Mesenchymal stem cell (in vitro differentiated cells and primary cell): ENCODE data around the gene SOX18.

Source experiments
- DNase-seq: peaks from one replicate; pipeline ENCODE4 v3.0.0-alpha.2; 2013
- H2AFZ ChIP-seq: one replicate; pipeline ENCODE4 v1.6.1; 2013; ENCODE audit warnings: low read depth, mild to moderate bottlenecking, control low read depth, inconsistent platforms, low read length, moderate library complexity
- H2AK5ac ChIP-seq: 2 replicates; pipeline ENCODE4 v1.6.1; 2013; ENCODE audit warnings: low read length, moderate library complexity, mild to moderate bottlenecking, inconsistent platforms; ENCODE audit not compliant: severe bottlenecking
- H2BK120ac ChIP-seq: one replicate; pipeline ENCODE4 v1.6.1; 2013; ENCODE audit warnings: low read depth, mild to moderate bottlenecking, inconsistent platforms, low read length, moderate library complexity
- H2BK12ac ChIP-seq, 2 experiments: one replicate each; pipeline ENCODE4 v1.6.1; 2013; ENCODE audit warnings: inconsistent platforms in 2 of 2, low read length in 2 of 2, mild to moderate bottlenecking in 2 of 2, moderate library complexity in 2 of 2, control low read depth in 1 of 2
- H2BK15ac ChIP-seq: one replicate; pipeline ENCODE4 v1.6.1; 2013; ENCODE audit warnings: mild to moderate bottlenecking, low read depth, inconsistent platforms; ENCODE audit not compliant: poor library complexity, severe bottlenecking
- H2BK5ac ChIP-seq: 2 replicates; pipeline ENCODE4 v1.6.1; 2013; ENCODE audit warnings: low read depth, mild to moderate bottlenecking, low read length, control low read depth, inconsistent platforms; ENCODE audit not compliant: poor library complexity, severe bottlenecking
- H3K14ac ChIP-seq, 2 experiments: one replicate each; pipeline ENCODE4 v1.6.1; 2013; ENCODE audit warnings: inconsistent platforms in 2 of 2, low read length in 2 of 2, control low read depth in 1 of 2, mild to moderate bottlenecking in 1 of 2, moderate library complexity in 1 of 2
- H3K18ac ChIP-seq, 2 experiments: one replicate each; pipeline ENCODE4 v1.6.1; 2013; ENCODE audit warnings: inconsistent platforms in 2 of 2, low read length in 2 of 2, control low read depth in 1 of 2, low read depth in 1 of 2, mild to moderate bottlenecking in 1 of 2
- H3K23ac ChIP-seq, 2 experiments: one replicate each; pipeline ENCODE4 v1.6.1; 2013; ENCODE audit warnings: inconsistent platforms in 2 of 2, low read length in 2 of 2, mild to moderate bottlenecking in 2 of 2, moderate library complexity in 2 of 2, control low read depth in 1 of 2
- H3K27ac ChIP-seq: 2 replicates; pipeline ENCODE4 v1.5.1; 2013; ENCODE audit warnings: mild to moderate bottlenecking, moderate library complexity, low read length, control low read depth, inconsistent platforms; ENCODE audit not compliant: poor library complexity, severe bottlenecking
- H3K27me3 ChIP-seq, 2 experiments: 2 replicates each; pipeline versions ENCODE4 v1.6.1 to v1.7.0; 2013; ENCODE audit warnings: low read length in 2 of 2, mild to moderate bottlenecking in 2 of 2, moderate library complexity in 2 of 2, control low read depth in 1 of 2, inconsistent platforms in 1 of 2; ENCODE audit not compliant: control insufficient read depth in 1 of 2, insufficient read depth in 1 of 2
- H3K36me3 ChIP-seq, 2 experiments: 2 replicates each; pipeline versions ENCODE4 v1.6.1 to v1.7.0; 2013; ENCODE audit warnings: low read length in 2 of 2, control low read depth in 1 of 2, inconsistent platforms in 1 of 2, low read depth in 1 of 2, mild to moderate bottlenecking in 1 of 2; ENCODE audit not compliant: insufficient read depth in 2 of 2, control insufficient read depth in 1 of 2
- H3K4ac ChIP-seq, 2 experiments: one replicate each; pipeline ENCODE4 v1.6.1; 2013; ENCODE audit warnings: inconsistent platforms in 2 of 2, low read length in 2 of 2, mild to moderate bottlenecking in 2 of 2, moderate library complexity in 2 of 2, control low read depth in 1 of 2, low read depth in 1 of 2
- H3K4me1 ChIP-seq: 2 replicates; pipeline ENCODE4 v1.6.1; 2013; ENCODE audit warnings: low read depth, low read length, control low read depth; ENCODE audit not compliant: control insufficient read depth, insufficient read depth
- H3K4me2 ChIP-seq: 2 replicates; pipeline ENCODE4 v1.6.1; 2013; ENCODE audit warnings: low read length, mild to moderate bottlenecking, inconsistent platforms; ENCODE audit not compliant: poor library complexity, severe bottlenecking
- H3K4me3 ChIP-seq, 2 experiments: 2 replicates each; pipeline versions ENCODE4 v1.5.1 to v1.7.0; 2013; ENCODE audit warnings: low read length in 2 of 2, mild to moderate bottlenecking in 2 of 2, control low read depth in 1 of 2, low read depth in 1 of 2; ENCODE audit not compliant: insufficient read depth in 1 of 2
- H3K79me1 ChIP-seq: replicated peaks from 2 replicates; pipeline ENCODE4 v1.6.1; 2013; ENCODE audit warnings: mild to moderate bottlenecking, control low read depth, low read length, inconsistent platforms; ENCODE audit not compliant: poor library complexity, severe bottlenecking
- H3K9ac ChIP-seq: 2 replicates; pipeline ENCODE4 v1.7.0; 2013; ENCODE audit warnings: mild to moderate bottlenecking, low read length, moderate library complexity
- H3K9me3 ChIP-seq: 2 replicates; pipeline ENCODE4 v1.7.0; 2013; ENCODE audit warnings: mild to moderate bottlenecking, low read length; ENCODE audit not compliant: control insufficient read depth
- H4K8ac ChIP-seq: one replicate; pipeline ENCODE4 v1.6.1; 2013; ENCODE audit warnings: inconsistent platforms, mild to moderate bottlenecking, low read length, moderate library complexity
- H4K91ac ChIP-seq: one replicate; pipeline ENCODE4 v1.6.1; 2013; ENCODE audit warnings: mild to moderate bottlenecking, low read length, inconsistent platforms
- WGBS: methylation state at CpG from one replicate; pipeline ENCODE4 v1.1.7; 2013; ENCODE audit warnings: mixed read lengths; 5-methylcytosine and 5-hydroxymethylcytosine counted together

The SOX18 gene

GRCh38 chr20:64086801-64087200, 37.4 kb upstream of the SOX18 start:
- H4K91ac ChIP-seq: no peak overlapping the region
- no peaks in the 10 kb centered on the region for H3K79me1 ChIP-seq
- H2BK12ac ChIP-seq: no peak overlapping the region
- H3K36me3 ChIP-seq: no peaks in the 10 kb centered on the region
- peaks cover 29% of the 10 kb centered on the region for H3K4me1 ChIP-seq
- 81% methylated on average over 3 of the region's 11 CpGs for WGBS
- H2BK5ac ChIP-seq: no peak overlapping the region
- no peak overlapping the region for H3K14ac ChIP-seq
- H2BK15ac ChIP-seq: no peak overlapping the region
- H3K9ac ChIP-seq: no peak overlapping the region
- H3K4me3 ChIP-seq: no peak overlapping the region
- H2AFZ ChIP-seq: no peak overlapping the region
- no peak overlapping the region for H3K18ac ChIP-seq
- H3K4me2 ChIP-seq: no peak overlapping the region
- peaks cover 57 to 76% of the 10 kb centered on the region in 2 experiments for H3K27me3 ChIP-seq
- no peak overlapping the region for H3K4ac ChIP-seq
- no peak for DNase-seq
- no peak overlapping the region for H4K8ac ChIP-seq
- no peaks in the 10 kb centered on the region for H3K9me3 ChIP-seq
- H2AK5ac ChIP-seq: no peak overlapping the region
- H2BK120ac ChIP-seq: no peak overlapping the region
- no peak overlapping the region for H3K23ac ChIP-seq
- no peak overlapping the region for H3K27ac ChIP-seq

GRCh38 chr20:64084685-64085152, 35.3 kb upstream of the SOX18 start:
- H3K4me2 ChIP-seq: no peak overlapping the region
- H3K27me3 ChIP-seq: peaks cover 51 to 69% of the 10 kb centered on the region in 2 experiments
- H2BK15ac ChIP-seq: no peak overlapping the region
- no peak overlapping the region for H2AFZ ChIP-seq
- no peak overlapping the region for H3K4ac ChIP-seq
- H2AK5ac ChIP-seq: no peak overlapping the region
- H2BK120ac ChIP-seq: no peak overlapping the region
- H3K23ac ChIP-seq: no peak overlapping the region
- H3K14ac ChIP-seq: no peak overlapping the region
- H3K9me3 ChIP-seq: no peaks in the 10 kb centered on the region
- no peak overlapping the region for H3K4me3 ChIP-seq
- no peak overlapping the region for H3K18ac ChIP-seq
- H3K79me1 ChIP-seq: no peaks in the 10 kb centered on the region
- no peak overlapping the region for H2BK5ac ChIP-seq
- H3K9ac ChIP-seq: no peak overlapping the region
- no peak overlapping the region for H4K8ac ChIP-seq
- H2BK12ac ChIP-seq: peak overlapping the region in 1 of 2 experiments; percentile 6
- no peak for DNase-seq
- peaks cover 31% of the 10 kb centered on the region for H3K4me1 ChIP-seq
- WGBS: 11% methylated on average over 21 of the region's 23 CpGs
- no peak overlapping the region for H4K91ac ChIP-seq
- no peaks in the 10 kb centered on the region for H3K36me3 ChIP-seq
- H3K27ac ChIP-seq: no peak overlapping the region

GRCh38 chr20:64083804-64084684, 34.6 kb upstream of the SOX18 start, which contains the start of gene LKAAEAR1:
TSS of gene LKAAEAR1 (minus strand) at chr20:64084398. CDS start at chr20:64084219, 179 bp downstream.
- WGBS: 6% methylated on average over 72 of the region's 86 CpGs
- Histone ChIP-seq H3K27ac (no peak within 1 kb of the TSS), H2BK120ac (no peak within 1 kb of the TSS)

GRCh38 chr20:64083378-64083803, 34.0 kb upstream of the SOX18 start:
- no peak overlapping the region for H3K27ac ChIP-seq

More at GRCh38 chr20:64083804-64084684, 34.6 kb upstream of the SOX18 start, which contains the start of gene LKAAEAR1:
- Histone ChIP-seq H4K8ac (peak within 1 kb of the TSS; percentile 82), H3K4me1 (peaks cover 34% of the 10 kb centered on the region), H2BK12ac (peak within 1 kb of the TSS in 1 of 2 experiments; percentile 6), H2BK5ac (peak within 1 kb of the TSS; percentile 46), H3K18ac (peak within 1 kb of the TSS; percentile 55 to 71), H3K9ac (no peak within 1 kb of the TSS), H3K14ac (no peak within 1 kb of the TSS), H3K27me3 (peaks cover 44 to 62% of the 10 kb centered on the region in 2 experiments), H3K4me2 (peak within 1 kb of the TSS; percentile 91), H4K91ac (no peak within 1 kb of the TSS), H3K36me3 (no peaks in the 10 kb centered on the region), H2AFZ (peak within 1 kb of the TSS; percentile 54), H2AK5ac (no peak within 1 kb of the TSS), H3K4ac (no peak within 1 kb of the TSS), H3K79me1 (peaks cover 2% of the 10 kb centered on the region), H2BK15ac (no peak within 1 kb of the TSS), H3K23ac (peak within 1 kb of the TSS in 1 of 2 experiments; percentile 2), H3K4me3 (peak within 1 kb of the TSS; percentile 61 to 72), H3K9me3 (no peaks in the 10 kb centered on the region)
- no peak for DNase-seq

More at GRCh38 chr20:64083378-64083803, 34.0 kb upstream of the SOX18 start:
- Histone ChIP-seq H2BK120ac (no peak overlapping the region), H3K9ac (no peak overlapping the region), H4K8ac (no peak overlapping the region), H2AFZ (peak overlapping the region; percentile 54), H3K79me1 (peaks cover 6% of the 10 kb centered on the region), H3K4me3 (peak overlapping the region; percentile 61 to 72), H2BK15ac (no peak overlapping the region), H3K4me1 (peaks cover 39% of the 10 kb centered on the region), H3K36me3 (no peaks in the 10 kb centered on the region), H3K23ac (no peak overlapping the region), H2BK12ac (no peak overlapping the region), H3K9me3 (no peaks in the 10 kb centered on the region), H2AK5ac (no peak overlapping the region), H2BK5ac (peak overlapping the region; percentile 46), H3K18ac (peak overlapping the region; percentile 55 to 71), H3K4ac (no peak overlapping the region), H4K91ac (no peak overlapping the region), H3K4me2 (peak overlapping the region; percentile 91), H3K14ac (no peak overlapping the region), H3K27me3 (peaks cover 37 to 55% of the 10 kb centered on the region in 2 experiments)
- DNase-seq: peak; percentile 80
- WGBS: 5% methylated on average over 31 of the region's 52 CpGs
